Suppressor macrophage treated with lipopolysaccharide for 1 hour (primary cell): Measurements from ENCODE around the gene STAT5A.
"Not testable (repeated sequence)": the region's sequence is repeated elsewhere in the genome, so short reads cannot be mapped to it uniquely, and the experiment has no call there.

Experiments
- DNase-seq, 3 donors: peaks; one replicate each; pipeline ENCODE4 v3.0.0-alpha.2; 2020 to 2022

The STAT5A gene

DNA sequence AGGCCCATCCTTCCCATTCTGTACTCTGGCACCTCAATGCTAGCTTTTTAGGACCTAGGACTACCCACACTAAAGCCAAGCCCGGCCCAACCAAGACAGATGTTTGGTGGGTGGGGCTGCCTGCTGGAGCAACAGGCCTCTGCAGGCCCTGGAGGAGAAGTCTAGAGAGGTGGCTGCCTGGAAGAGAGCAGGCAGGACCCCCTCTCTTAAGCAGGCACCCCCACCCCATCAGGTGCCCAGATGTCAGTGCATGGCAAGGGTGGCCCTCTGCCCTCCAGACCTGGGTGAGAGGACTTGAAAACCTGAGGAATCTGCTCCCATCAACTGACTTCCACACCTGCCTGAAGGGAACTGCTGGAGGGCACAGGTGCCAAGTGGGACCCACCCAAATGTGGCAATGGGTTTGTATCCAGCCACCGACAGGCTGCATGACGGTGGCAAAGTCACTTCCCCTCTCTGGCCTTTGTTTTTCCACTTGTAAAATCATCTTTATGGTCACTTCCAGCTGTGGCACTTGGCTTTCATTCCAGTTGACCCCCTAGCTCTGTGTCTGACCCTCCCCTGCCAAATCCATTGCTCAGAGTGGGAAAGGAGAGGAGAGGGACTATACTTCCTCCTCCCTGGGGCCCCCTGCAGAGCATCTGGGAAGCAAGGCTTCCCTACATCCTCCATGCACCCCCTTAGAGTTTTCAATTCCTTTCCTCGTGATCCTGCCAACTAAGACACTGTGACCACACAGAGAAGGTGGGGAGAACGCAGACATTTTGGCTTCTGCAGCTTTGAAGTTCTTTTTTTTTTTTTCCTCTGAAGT lies 1.7 kb upstream of the STAT5A start:
- peak in 2 of 3 donors; percentile 50 to 54 for DNase-seq

- peak; percentile 71 to 87 (median 78) for DNase-seq
Observed at GRCh38 chr17:42287305-42287976, 857 bp upstream of the STAT5A start.

- DNase-seq: peak in 1 of 3 donors; percentile 63
Observed at GRCh38 chr17:42288803-42289610, 709 bp downstream of the STAT5A start.

DNA sequence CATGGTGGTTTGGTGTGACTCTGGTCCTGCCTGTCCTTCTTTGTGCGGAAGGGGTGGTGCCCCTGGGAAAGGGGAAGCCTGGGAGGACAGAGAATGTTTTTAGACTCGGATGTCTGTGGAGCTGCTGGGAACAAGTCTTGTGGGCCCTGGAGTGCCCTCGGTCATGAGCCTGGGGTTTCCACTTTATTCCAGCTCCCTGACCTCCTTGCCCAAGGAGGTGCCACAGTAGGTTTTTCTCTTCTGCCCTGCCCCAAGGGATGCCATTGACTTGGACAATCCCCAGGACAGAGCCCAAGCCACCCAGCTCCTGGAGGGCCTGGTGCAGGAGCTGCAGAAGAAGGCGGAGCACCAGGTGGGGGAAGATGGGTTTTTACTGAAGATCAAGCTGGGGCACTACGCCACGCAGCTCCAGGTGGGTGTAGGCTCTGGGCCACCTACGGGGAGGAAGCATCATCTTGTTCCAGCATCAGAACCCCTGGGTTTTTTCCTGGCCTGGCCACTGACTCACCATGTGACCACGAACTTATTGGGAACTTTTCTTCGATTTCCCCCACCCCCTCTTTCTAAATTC lies 1.4 kb downstream of the STAT5A start:
- peak; percentile 88 to 91 (median 88) for DNase-seq

DNA sequence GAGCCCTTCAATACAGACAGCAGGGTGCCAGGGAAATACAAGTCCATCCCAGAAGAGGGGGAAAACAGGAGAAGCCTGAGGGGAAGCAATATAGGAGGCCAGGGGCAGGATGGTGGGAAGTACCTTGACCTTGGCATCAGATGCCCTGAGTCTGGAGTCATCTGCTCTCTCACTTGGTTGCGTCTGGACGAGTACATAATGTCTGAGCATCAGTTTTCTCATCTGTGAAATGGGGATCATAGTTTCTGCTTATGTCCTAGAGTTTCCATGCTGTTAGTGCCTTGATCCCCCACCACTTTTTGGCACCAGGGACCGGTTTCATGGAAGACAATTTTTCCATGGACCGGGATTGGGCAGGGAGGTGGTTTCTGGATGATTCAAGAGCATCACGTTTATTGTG lies 2.3 kb downstream of the STAT5A start:
- peak in 1 of 3 donors; percentile 26 for DNase-seq

GRCh38 chr17:42291129-42291528 lies 2.8 kb downstream of the STAT5A start:
- no peak for DNase-seq

GRCh38 chr17:42294469-42295398 lies 6.4 kb downstream of the STAT5A start:
- peak in 1 of 3 donors; percentile 51 for DNase-seq

GRCh38 chr17:42296012-42296411 lies 7.7 kb downstream of the STAT5A start:
- no peak for DNase-seq

GRCh38 chr17:42297775-42298174 lies 9.5 kb downstream of the STAT5A start:
- DNase-seq: not testable (repeated sequence)

DNA sequence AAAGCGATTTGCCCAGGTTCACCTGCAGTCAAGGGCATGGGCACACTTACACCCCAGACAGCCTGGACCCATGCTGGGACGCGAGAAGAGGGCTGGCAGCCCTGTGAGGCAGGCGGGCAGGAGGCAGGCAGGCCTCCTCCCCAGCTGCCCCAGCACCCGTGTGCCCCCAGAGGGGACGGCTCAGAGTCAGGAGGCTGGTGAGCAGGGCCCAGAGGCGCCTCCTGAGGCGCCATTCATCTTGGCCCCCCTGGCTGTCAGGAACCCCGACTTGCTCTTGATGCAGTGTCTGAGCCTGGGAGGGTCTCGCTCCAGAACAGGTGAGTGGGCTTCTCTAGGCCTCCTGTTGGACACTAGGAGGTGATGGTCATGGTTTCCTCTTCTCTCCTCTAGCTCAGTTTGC lies 11.1 kb downstream of the STAT5A start:
- not testable (repeated sequence) for DNase-seq

GRCh38 chr17:42299913-42300312 lies 11.6 kb downstream of the STAT5A start:
- DNase-seq: not testable (repeated sequence)

DNA sequence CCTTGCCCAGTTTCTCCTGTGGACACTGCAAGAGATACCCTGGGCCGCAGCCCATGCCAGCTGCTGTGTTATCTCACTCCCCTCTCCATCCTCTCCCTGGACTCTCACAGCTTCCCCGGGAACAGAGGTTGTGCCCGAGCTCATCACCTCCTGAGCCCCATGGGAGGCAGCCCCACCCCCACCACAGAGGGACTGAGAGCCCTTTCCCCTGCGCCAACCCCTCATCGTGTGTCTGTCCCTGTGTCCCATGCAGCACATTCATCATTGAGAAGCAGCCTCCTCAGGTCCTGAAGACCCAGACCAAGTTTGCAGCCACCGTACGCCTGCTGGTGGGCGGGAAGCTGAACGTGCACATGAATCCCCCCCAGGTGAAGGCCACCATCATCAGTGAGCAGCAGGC lies 12.7 kb downstream of the STAT5A start:
- DNase-seq: no peak

DNA sequence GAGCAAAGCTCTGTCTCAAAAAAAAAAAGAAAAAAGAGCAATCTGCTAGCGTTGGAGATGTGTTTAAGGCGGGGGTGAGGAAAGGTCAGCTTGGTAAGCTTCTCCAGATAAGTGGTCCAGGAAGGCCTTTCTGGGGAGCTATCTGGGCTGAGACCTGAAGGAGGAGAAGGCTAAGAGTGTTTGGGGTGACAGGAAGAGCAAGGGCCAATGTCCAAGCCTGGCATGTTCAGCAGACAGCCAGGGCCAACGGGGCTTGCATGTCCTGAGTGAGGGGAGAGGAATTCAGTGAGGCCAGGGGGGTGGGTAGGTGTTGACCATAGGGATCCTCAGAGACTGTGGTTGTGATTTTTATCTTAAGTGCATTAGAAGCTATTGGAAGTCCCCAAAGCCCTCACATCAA lies 15.4 kb downstream of the STAT5A start:
- no peak for DNase-seq

DNA sequence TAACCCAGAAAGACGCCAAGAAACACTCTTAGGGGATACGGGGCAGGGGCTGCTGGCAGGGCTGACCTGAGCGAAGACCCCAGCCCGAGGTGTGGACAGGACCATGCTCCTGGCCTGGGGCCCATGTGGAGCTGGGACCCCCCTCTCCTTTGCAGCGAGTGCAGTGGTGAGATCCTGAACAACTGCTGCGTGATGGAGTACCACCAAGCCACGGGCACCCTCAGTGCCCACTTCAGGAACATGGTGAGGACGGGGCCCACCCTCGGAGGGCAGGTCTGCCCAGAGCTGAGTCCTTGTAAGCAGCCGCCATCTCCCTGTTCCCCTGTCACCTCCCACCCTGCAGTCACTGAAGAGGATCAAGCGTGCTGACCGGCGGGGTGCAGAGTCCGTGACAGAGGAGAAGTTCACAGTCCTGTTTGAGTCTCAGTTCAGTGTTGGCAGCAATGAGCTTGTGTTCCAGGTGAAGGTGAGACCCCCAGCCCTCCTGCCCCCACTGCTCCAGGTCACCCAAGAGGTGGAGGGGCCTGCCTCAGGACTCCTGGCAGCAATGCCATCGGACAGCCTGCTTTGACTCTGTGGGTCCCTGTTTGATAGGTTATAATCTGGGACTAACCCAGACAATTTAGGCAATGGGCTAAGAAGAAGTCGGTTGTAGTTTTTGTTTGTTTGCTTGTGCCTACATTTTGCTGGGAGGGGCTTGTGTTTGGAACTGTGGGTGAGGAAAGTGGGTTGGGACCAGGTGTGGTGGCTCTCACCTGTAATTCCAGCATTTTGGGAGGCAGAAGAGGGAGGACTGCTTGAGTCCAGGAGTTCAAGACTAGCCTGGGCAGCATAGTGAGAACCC lies 16.1 kb downstream of the STAT5A start:
- DNase-seq: no peak

DNA sequence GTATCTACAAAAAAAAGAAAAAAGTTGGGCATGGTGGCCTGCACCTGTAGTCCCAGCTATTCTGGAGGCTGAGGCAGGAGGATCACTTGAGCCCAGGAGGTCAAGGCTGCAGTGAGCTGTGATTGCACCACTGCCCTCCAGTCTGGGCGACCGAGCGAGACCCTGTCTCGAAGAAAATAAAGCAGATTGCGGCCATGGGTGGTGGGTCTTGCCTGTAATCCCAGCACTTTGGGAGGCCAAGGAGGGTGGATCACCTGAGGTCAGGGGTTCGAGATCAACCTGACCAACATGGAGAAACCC lies 16.7 kb downstream of the STAT5A start:
- not testable (repeated sequence) for DNase-seq

- DNase-seq: no peak
Observed at GRCh38 chr17:42305543-42306384, 17.5 kb downstream of the STAT5A start.

DNA sequence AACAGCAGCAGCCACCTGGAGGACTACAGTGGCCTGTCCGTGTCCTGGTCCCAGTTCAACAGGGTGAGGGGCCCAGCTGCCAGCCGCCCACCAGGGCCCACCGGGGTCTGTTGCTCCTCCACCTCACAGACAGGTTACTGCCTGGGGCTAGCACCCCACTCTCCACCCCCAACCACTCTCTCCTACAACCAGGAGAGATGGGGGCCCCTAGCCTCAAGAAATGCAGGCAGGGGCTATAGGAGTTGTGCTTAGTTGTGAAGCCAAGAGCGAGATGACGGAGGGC lies 18.0 kb downstream of the STAT5A start:
- DNase-seq: no peak

DNA sequence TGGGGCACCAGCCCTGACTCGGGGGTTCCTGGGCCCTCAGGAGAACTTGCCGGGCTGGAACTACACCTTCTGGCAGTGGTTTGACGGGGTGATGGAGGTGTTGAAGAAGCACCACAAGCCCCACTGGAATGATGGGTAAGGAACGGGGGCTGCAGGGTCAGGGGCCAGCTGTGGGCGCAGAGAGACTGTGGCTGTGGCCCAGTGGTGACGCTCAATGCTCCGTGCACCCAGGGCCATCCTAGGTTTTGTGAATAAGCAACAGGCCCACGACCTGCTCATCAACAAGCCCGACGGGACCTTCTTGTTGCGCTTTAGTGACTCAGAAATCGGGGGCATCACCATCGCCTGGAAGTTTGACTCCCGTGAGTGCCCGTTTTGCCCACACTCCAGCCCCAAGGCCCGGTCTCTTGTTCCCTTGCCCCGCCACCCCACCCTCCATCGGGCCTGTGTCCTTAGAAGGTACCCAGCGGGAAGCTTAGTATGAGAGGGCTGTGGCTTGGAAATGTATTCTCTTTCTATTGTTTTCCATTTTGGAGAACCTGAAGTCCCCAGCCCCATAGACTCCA lies 19.1 kb downstream of the STAT5A start:
- no peak for DNase-seq

GRCh38 chr17:42308446-42308845 lies 20.1 kb downstream of the STAT5A start:
- DNase-seq: no peak

DNA sequence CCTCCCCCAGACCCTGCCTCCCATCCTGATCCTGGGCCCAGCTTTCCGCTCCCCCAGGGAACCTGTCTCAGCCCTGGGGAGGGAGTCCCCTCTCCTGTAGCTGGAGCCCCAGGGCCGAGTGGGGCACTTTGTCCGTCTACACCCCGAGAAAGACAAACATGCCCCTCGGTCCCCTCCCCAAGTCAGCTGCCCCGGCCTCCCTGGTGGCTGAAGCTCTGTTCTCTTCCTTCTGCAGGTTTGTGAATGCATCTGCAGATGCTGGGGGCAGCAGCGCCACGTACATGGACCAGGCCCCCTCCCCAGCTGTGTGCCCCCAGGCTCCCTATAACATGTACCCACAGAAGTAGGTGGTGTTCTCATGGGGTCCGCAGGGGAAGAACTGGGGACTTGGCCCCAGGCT lies 20.8 kb downstream of the STAT5A start:
- no peak for DNase-seq
